ENCODE data around the gene SKOR2.

GRCh38 chr18:47274961-47275360 is 23.5 kb upstream of the SKOR2 start:
- TF ChIP-seq CTCF (IDR thresholded peaks at IDR 0.05) (no peak), POLR2A (IDR thresholded peaks at IDR 0.05) (no peak)

All from Peyer's patch (tissue), 4 donors.